Frontal cortex (tissue), 4 donors: Measurements from ENCODE around the gene NDUFS3. TPM values are rescaled to one million over a fixed set of nuclear protein-coding genes. Genes with fewer than 3 reads are reported as not detected.
A peak's percentile ranks its signal among the peaks of the same experiment; 100 is the strongest.

Source experiments
- DNase-seq, 2 donors: peaks; one replicate each; pipeline ENCODE4 v3.0.0; 2012; ENCODE audit warnings: low spot score in 2 of 2
- FAIRE-seq: peaks from 2 replicates; lab custom pipeline; 2012; peaks lifted over from hg19 to GRCh38; lab: Jason Lieb, UNC
- total RNA-seq: library from RNA; depleted of rRNA; stranded (reverse); fragments of >200 nt; gene quantifications from one replicate; pipeline ENCODE4 v1.2.3, GENCODE V29; 2014
- donor health status: control.
- donor health status: control.
- donor health status: control.

Gene NDUFS3
- total RNA-seq, 1 donor from 2014 or later: 72.6 TPM

DNA sequence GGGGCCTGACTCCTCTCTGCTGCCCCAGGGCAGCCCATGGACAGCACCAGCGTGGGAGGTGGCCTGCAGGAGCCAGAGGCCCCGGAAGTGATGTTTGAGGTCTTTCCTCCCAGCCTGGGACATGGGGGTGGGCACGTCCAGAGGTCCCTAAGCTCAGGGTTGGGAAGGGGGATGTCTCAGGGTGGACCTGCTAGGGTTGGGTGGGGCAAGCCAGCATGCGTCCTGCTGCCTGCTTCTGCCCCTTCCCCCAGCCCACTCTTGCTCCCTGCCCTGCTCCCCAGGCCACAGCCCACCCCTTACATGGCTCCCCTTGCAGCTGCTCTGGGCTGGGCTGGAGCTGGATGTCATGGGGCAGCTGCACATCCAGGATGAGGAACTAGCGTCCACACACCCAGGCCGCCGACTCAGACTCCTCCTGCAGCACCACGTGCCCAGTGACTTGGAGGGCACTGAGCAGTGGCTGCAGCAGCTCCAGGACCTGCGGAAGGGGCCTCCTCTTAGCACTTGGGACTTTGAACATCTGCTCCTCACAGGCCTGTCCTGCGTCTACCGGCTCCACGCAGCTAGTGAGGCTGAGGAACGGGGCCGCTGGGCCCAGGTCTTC is 9.0 kb downstream of the NDUFS3 start:
- DNase-seq: peak in 1 of 2 donors; percentile 63
- no peak for FAIRE-seq

DNA sequence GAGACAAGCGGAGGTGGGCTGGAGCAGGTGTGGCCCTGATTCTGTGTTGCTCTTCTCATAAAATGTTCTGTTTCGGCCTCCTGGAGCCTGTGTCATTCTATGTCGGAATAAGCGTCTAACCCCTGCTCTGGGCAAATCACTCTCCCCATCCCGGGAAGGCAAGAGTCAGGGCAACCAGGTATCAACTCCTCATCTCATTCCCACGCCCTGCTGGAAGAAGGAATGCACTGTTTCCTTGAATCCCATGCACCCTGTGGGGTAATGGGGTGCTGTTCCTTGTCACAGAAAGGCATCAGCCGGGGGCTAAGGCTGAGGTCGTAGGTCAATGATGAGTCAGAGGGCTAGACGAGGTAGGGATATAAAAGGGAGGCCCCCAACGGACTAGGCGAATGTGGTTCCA is 10.2 kb downstream of the NDUFS3 start:
- DNase-seq (no peak), FAIRE-seq (no peak)

DNA sequence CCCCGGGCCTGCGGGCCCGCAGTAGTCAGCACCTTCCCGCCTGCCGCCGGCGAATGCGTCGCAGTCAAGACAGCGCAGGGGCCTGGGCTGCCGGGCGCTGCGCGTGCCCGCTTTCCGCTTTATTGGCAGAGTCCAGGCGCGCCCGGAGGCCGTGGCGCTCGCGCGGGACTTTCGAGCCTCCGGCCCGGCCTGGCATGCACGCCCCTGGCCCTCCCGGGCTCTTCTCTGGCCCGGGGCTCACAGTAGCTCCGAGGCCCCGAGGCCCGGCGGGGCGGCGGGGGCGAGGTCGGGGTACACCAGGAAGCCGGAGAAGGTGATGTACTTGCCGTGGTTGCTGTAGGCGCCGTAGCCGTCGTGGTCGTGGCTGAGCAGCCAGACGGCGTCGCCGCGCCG is 10.7 kb downstream of the NDUFS3 start:
- no peak for FAIRE-seq

DNA sequence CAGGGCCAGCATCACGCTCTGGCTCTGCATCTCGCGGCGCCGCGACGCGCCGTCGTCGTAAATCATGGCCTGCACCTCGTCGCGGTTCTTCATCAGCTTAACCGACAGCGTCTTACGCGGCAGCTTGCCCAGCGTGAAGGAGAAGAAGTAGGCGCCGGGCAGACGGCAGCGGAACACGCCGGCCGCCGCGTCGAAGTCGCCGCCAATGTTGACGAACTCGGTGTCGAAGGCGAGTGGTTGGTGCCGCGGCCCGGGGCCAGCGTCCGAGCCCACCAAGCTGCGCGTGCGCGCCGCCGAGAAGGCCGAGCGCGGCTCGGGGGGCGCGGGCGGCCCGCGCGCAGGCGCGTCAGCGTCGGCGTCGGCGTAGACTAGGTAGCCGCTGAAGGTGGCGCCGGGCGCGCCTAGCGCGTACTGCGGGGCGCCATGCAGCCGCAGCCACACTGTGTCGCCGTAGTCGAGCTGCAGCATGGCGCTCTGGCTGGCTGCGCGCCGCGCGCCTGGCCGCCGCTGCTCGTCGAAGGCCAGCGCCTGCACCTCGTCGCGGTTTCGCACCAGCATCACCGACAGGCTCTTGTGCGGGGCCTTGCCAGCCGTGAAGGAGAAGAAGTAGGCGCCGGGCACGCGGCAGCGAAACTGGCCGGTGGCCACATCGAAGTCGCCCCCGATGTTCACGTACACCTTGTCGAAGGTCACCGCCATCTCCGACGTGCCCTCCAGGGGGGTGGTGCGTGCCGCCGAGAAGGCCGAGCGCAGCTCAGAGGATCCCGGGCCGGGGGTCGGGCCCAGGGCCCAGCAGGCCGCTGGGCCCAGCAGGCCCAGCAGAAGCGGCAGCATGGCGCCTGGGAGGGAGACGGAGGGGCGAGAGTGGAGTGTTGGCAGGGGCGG is 11.3 kb downstream of the NDUFS3 start:
- FAIRE-seq: no peak
- no peak for DNase-seq

More for the DNA sequence above, 10.7 kb downstream of the NDUFS3 start:
- DNase-seq: no peak

DNA sequence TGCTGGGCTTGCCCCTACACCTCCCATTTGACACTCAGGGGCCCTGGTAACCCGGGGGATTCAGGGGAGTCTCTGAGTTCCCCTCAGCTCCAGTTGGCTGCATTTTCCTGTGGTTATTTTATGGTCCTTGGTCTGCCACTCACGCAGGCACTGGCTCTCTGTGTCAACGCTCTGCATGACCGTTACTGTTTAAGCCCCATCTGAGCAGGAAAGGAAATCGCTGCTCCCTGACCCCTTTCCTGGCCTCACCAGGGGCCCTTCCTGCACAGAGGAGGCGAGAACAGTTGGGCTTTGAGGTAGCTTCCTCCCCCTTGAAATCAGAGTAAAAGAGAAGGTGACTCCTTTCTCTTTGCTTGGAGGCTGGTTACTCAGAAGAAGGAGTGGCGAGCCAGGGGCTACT is 12.9 kb downstream of the NDUFS3 start:
- DNase-seq (no peak), FAIRE-seq (no peak)

DNA sequence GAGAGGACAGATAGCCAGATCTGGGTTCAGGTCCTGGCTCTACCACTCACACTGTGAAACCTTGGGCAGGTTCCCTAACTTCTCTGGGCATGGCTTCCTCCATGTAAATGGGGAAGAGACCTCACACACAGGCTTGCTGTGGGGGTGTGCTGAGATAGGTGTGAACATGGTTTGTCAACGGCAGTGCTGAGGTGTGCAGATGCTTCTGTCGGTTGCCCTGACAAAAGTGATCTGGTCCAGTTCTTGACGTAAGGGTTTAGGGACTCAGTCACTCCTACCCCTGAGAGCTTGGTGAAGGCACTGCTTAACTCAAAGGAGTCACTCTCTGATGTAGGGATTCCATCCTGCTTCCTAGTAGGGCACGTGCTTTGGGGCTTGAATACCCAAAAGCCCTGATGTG is 13.4 kb downstream of the NDUFS3 start:
- DNase-seq (no peak), FAIRE-seq (no peak)

DNA sequence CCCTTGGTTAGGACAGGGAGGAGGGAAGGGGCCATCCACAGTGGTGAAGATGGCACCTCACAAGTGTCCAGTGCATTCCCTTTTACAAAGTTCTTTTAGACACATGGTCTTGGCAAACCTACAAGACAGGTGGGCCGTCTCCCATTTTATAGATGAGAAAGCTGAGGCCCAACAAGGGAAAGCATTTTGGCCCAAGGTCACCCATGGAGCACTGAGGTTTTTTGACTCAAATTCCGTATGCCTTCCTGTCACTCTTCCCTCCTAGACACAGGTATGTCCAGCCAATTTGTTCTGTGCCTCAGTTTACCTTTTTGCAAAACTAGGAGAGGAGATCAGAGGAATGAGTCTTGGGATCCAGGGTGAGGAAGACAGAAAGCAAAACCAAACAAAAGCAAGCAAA is 14.1 kb downstream of the NDUFS3 start:
- DNase-seq (no peak), FAIRE-seq (no peak)

DNA sequence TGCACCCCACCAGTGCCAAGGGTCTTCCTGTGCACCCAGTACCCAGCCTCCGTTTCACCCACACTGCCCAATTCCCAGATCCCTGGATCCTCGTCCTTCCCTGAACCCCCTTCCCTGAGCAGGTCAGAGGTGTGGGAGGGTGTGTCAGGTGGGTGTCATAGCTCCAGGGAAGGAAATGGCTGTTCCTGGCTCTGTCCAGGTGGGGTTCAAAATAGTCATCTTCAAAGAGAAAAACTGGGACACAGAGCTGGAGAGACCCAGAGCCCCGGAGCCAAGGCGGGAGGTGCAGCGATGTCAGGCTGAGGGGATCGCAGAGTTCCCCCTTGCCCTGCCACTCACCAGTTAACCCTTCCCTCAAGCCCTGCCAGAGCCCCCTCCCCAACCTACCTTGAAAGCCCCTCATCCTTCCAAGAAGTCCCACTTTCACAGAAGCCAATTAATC is 14.6 kb downstream of the NDUFS3 start:
- DNase-seq (no peak), FAIRE-seq (no peak)

DNA sequence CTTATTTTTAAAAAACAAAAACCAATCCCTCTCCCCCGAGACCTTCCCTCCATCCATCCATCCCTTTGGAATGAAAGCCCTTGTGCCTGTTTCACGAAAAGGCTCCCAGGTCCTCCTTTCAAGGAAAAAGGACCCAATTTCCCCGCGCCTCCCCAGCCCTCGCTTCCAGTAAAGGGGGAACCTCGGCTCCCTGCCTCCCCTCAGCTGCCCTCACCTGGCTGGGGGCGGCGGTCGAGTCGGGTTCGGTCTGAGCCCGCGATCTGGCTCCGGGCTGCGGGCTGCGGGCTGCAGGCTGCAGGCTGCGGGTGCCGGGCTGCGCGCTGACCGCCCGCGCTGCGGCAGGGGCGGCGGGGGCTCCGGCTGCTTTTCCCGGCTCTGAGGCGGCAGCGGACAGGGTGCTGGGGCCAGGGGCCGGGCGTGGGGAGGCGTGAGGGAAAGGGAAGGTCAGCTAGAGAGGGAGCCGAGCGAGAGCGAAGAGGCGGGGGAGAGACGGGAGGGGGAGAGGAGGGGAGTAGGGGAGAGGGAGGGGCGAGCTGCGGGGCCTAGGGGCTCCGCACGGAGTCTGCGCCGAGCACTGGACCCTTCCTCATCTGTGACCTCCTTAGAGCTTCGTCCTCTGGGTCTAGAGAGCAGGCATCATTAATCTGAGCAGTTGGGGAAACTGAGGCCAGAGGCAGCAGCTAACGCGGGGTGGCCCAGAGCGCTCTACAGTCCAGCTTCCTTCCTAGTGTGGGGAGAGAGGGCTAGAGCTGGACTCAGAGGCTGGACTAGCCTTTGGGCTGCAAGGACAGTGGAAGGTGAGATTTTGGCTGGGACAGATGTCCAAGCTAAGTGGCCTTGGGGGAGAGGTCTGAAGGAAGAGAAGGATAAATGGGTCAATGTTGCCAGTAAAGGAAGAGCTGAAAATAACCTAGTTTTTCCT is 15.3 kb downstream of the NDUFS3 start, which contains the start of gene C1QTNF4:
Gene C1QTNF4 (minus strand): TSS at position 478 of the 922 bp plus-strand sequence. CDS start 3,601 bp downstream, outside the sequence.
- FAIRE-seq (no peak), DNase-seq (no peak)

DNA sequence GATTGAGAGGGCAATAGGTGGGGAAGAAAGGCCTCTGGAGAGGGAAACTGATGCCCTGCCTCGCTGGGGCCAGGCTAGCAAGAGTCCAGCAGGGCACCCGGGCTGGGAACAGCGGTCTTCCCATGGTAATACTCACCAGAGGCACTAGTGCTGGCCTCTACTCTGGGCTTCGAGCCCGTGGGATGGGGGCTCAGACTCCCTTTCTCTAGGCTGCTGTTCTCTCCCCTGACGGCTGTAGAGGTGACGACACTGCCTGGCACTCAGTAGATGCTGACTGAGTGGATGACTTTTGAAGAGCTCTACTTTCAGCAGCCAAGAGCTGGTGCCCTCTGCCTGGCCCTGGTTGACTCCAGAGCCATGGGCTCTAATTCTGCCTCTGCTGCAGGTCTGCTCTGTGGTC is 16.2 kb downstream of the NDUFS3 start:
- FAIRE-seq: no peak

DNA sequence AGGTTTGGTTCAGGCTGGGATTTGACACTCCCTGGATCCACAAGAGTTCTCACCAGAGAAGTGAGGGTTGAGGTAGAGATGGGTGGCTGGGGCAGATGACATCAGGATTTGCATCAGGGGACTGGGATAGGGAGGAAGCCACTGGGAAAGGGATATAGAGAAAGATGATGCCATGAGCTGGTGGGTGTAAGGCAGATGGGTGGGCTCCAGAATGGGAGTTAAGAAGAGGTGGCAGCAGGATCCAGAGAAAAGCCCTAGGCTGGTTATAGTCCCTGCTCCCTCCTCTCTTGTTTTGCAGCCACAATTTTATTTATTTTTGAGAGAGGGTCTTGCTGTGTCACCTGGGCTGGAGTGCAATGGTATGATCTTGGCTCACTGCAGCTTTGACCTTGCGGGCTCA is 17.1 kb downstream of the NDUFS3 start:
- FAIRE-seq: no peak

More for the DNA sequence above, 16.2 kb downstream of the NDUFS3 start:
- DNase-seq: no peak

DNA sequence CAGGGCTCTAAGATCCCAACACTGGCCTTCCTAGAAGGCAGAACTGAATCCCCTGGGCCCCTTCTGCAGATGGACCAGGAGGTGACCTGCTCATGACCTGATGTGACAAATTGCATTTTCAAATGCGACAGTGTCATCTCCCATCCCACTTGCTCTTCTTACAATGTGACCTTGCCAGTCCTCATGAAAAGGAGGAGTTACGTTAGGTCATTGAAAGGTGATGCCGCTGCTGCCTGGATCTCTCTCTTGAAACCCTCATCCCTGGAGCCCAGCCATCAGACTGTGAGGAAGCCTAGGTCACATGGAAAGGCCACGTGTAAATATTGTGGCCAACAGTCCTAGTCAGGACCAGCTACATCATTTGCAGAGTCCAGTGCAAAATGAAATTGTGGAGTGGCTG is 21.0 kb downstream of the NDUFS3 start:
- FAIRE-seq (no peak), DNase-seq (no peak)

More for the DNA sequence above, 17.1 kb downstream of the NDUFS3 start:
- no peak for DNase-seq

DNA sequence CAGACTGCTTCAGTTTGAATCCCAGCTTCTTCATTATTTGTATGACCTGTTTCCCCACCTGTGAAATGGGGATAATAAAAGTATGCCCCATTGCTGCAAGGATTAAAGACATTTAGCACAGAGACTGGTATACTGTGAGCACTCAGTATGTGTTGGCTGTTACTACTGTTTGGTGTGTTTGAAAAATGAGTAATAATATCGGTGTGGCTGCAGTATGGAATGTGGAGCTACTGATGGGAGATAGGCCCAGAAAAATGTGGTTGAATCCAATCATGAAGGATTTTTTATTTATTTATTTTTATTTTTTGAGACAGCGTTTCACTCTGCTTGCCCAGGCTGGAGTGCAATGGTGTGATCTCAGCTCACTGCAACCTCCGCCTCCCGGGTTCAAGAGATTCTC is 24.4 kb downstream of the NDUFS3 start:
- no peak for FAIRE-seq

DNA sequence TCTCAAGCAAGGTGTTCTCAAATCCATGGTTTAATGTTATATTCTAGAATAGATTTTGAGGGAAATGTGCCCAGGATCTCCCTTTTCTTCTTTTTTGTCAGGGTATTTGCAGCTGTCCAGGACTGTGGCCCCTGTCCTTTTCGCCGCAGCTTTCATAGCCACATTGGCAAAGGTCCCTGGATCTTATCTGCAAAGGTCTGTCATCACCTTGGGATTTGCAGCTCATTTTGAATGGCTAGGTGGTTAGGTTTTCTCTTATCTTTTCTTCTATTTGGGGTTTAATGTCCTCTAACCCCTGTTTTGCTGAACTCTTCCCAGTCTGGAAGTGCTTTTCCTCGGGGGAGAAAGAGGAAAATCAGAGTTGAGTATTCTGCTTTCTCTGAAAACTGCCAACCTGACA is 27.0 kb downstream of the NDUFS3 start:
- no peak for FAIRE-seq
- DNase-seq: no peak

More for the DNA sequence above, 24.4 kb downstream of the NDUFS3 start:
- DNase-seq: no peak

DNA sequence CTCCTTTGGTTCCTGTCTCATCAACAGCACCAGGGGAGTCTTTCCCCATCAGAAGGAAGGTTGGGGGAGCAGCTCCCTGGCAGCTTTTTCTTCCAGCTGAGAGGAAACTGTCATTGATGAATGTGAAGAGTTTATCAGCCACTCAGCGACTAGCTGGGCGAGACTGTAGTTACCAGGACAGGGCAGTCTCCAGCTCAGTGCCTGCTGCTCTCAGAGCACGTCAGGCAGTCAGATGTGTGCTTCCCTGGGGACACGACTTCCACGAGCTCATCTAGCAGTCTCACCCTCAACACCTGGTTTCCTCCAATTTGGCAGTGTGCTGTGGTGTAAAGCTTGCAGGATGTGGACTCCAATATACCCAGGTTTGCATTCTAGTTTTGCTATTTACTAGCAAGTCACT is 27.9 kb downstream of the NDUFS3 start:
- DNase-seq: no peak
- FAIRE-seq: no peak

DNA sequence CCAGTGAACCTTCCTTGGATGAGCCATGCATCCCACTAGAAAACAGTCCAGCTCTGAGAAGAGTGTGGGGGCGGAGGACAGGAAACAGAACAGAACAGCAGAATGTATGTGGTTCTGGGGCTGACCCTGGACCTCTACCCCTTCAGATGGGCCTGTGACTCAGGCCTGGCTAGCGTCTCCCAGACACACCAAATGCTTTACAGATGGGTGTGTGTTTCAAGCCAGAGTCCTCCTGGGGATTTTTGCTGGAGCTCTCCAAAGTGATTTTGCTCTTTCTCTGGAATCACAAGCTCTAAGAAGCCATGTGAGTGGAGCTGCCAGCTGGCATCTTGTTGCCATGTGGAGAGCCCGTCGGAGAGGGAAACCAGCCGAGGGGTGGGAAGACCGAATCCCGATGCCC is 28.5 kb downstream of the NDUFS3 start:
- peak in 1 of 2 donors; percentile 19 for DNase-seq
- no peak for FAIRE-seq

DNA sequence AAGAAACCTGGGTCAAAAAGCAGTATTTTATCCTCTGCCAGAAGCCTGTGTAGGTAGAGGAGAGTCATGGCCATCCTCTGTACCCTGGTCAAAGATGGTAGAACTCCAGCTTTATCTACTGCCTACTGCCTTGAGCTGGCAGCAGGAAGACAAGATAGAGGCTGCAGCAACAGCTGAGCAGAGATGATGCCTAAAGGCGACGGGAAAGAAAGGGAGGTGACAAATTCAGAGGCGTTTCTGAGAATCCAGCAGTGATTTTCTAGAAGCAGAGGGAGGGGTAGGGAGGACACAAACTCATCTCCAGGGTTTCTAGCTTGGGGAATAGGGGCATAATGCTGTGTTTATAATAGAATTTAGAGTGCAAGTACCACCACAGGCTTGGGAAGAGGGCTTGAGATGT is 30.8 kb downstream of the NDUFS3 start:
- DNase-seq: no peak

DNA sequence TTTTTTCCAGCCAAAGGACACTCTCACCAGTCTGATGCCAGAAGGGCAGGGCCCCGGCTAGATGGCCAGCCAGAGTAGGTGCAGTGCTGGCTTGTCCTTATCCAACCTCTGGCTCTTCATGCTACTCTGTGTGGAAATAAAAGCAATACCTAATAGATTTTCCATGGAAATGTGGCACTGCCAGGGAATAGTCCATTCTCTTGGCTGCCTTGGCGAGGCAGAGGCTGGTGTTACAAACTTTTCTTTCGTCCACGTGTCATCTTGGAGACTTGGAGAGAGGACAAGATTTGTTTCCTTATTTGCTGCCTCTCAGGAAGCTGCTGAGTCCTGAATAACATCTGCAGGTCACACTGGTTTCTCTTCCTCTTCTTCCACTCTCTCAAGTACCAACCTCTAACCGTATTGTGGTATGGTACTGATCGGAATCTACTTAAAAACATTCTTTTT is 32.5 kb downstream of the NDUFS3 start:
- FAIRE-seq: no peak

More for the DNA sequence above, 30.8 kb downstream of the NDUFS3 start:
- no peak for FAIRE-seq

DNA sequence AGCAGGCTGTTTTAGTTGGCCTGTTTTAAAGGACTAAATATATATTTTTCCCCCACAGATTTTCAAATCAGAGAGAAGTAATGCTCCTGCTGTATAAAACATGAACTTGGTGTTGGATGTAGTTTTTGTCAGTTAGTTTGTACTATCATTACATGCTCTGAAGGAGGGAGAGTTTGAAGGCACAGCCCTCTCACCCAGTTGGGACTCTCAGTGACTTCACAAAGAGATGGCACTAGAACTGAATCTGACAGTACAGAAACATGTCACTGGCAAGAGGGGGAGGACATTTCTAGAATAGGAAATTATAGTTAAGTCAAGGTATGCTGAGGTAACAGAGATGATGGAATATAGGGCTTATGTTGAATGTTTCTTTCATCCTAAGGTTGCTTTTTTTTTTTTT is 36.4 kb downstream of the NDUFS3 start:
- DNase-seq (no peak), FAIRE-seq (no peak)

More for the DNA sequence above, 32.5 kb downstream of the NDUFS3 start:
- DNase-seq: peak in 1 of 2 donors; percentile 14
